Colonic mucosa (tissue), 4 donors: Measurements from ENCODE around the gene IPP. TPM values are rescaled to one million over a fixed set of nuclear protein-coding genes. Genes with fewer than 3 reads are reported as not detected.
"Not testable (repeated sequence)": the region's sequence is repeated elsewhere in the genome, so short reads cannot be mapped to it uniquely, and the experiment has no call there.

Experiments
- DNase-seq: peaks from one replicate; pipeline ENCODE4 v3.0.0-alpha.2; 2020
- H3K27ac ChIP-seq: fragments of 200-600 bp; one replicate; pipeline ENCODE4 v1.8.0; 2021
- H3K27me3 ChIP-seq: fragments of 200-600 bp; one replicate; pipeline ENCODE4 v1.8.0; 2021
- H3K36me3 ChIP-seq: fragments of 200-600 bp; one replicate; pipeline ENCODE4 v1.8.0; 2021
- H3K4me1 ChIP-seq: fragments of 200-600 bp; one replicate; pipeline ENCODE4 v1.8.0; 2021; ENCODE audit warnings: mild to moderate bottlenecking
- H3K4me3 ChIP-seq: fragments of 200-600 bp; one replicate; pipeline ENCODE4 v1.8.0; 2021
- H3K9ac ChIP-seq, 2 donors: one replicate each; pipeline ENCODE4 v1.7.0; 2013; ENCODE audit warnings: control low read depth in 2 of 2, low read depth in 2 of 2, low read length in 2 of 2
- H3K9me3 ChIP-seq: fragments of 200-600 bp; one replicate; pipeline ENCODE4 v1.8.0; 2021
- intact Hi-C: fragments of 100-400 bp; cut with DNase I; formaldehyde crosslinking; loops from one replicate; pipeline ENCODE4 v1.14.1; 2022
- total RNA-seq, 2 donors: library from RNA; stranded (reverse); fragmentation: NEBNext Ultra II Directional in 1 of 2; extraction: Animal tissue kit (Norgen Biotek cat#: 25700) in 1 of 2; gene quantifications; one replicate each; pipeline ENCODE4 v1.2.1, GENCODE V29; 2021
- TF ChIP-seq, protein P1 (sequence below): fragments of 200-600 bp; IDR thresholded peaks from one replicate; pipeline ENCODE4 v1.8.0; 2022; ENCODE audit warnings: antibody characterized with exemption, mild to moderate bottlenecking
- donor health status: healthy.
- donor health status: DM: no; HTN: no; CAD: no.
- donor health status: DM: no; HTN: no; CAD: no.

The IPP gene
- total RNA-seq, 2 donors from 2014 or later = 17.7 to 19.2 TPM

DNA sequence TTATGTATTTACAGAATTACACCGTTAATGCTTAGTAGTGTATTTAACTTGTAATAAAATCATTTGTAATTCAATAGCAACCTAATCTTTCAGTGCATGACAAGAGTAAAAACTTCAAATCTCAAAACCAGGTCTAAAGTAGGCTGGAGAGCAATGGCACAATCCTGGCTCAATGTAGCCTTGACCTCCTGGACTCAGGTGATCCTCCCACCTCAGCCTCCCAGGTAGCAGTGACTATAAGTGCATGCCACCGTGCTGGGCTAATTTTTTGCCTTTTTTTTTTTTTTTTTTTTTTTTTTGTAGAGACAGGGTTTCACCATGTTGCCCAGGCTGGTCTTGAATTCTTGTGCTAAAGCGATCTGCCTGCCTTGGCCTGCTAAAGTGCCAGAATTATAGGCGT lies 11.3 kb downstream of the IPP start:
- TF ChIP-seq, protein P1, sequence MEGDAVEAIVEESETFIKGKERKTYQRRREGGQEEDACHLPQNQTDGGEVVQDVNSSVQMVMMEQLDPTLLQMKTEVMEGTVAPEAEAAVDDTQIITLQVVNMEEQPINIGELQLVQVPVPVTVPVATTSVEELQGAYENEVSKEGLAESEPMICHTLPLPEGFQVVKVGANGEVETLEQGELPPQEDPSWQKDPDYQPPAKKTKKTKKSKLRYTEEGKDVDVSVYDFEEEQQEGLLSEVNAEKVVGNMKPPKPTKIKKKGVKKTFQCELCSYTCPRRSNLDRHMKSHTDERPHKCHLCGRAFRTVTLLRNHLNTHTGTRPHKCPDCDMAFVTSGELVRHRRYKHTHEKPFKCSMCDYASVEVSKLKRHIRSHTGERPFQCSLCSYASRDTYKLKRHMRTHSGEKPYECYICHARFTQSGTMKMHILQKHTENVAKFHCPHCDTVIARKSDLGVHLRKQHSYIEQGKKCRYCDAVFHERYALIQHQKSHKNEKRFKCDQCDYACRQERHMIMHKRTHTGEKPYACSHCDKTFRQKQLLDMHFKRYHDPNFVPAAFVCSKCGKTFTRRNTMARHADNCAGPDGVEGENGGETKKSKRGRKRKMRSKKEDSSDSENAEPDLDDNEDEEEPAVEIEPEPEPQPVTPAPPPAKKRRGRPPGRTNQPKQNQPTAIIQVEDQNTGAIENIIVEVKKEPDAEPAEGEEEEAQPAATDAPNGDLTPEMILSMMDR = no peak
- H3K9ac ChIP-seq = no peak overlapping the region
- no peaks in the 10 kb centered on the region for H3K9me3 ChIP-seq
- no peaks in the 10 kb centered on the region for H3K27me3 ChIP-seq
- H3K27ac ChIP-seq = no peak overlapping the region
- DNase-seq = no peak
- no peaks in the 10 kb centered on the region for H3K36me3 ChIP-seq
- intact Hi-C loops = no loop called here
- H3K4me1 ChIP-seq = no peaks in the 10 kb centered on the region
- H3K4me3 ChIP-seq = no peak overlapping the region

DNA sequence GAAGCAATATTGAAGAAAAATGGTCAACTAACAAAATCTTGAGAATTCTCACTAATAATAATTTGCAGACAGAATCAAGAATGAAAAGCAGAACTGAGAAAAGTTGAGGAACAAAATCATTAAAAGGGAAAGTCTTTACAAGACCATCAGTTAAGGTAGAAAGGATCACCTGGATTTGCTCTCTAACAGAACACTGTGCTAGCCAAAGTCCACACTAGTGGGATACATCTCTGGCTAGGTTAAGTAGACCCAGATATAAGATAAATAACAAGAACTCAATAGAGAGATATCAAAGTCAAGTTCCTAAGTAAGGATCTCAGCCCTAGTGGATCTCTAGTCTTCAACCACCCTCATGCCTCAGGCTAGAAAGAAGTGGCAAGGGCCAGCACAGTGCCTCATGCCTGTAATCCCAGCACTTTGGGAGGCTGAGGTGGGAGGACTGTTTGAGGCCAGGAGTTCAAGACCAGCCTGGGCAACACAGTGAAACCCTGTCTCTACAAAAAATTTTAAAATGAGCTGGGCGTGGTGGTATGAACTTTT lies 19.6 kb downstream of the IPP start:
- Histone ChIP-seq H3K9ac (no peak overlapping the region), H3K4me1 (no peaks in the 10 kb centered on the region), H3K27ac (no peak overlapping the region), H3K27me3 (no peaks in the 10 kb centered on the region), H3K4me3 (no peak overlapping the region), H3K9me3 (no peaks in the 10 kb centered on the region), H3K36me3 (no peaks in the 10 kb centered on the region)
- DNase-seq = no peak
- intact Hi-C loops = no loop called here
- TF ChIP-seq, protein P1 = no peak

DNA sequence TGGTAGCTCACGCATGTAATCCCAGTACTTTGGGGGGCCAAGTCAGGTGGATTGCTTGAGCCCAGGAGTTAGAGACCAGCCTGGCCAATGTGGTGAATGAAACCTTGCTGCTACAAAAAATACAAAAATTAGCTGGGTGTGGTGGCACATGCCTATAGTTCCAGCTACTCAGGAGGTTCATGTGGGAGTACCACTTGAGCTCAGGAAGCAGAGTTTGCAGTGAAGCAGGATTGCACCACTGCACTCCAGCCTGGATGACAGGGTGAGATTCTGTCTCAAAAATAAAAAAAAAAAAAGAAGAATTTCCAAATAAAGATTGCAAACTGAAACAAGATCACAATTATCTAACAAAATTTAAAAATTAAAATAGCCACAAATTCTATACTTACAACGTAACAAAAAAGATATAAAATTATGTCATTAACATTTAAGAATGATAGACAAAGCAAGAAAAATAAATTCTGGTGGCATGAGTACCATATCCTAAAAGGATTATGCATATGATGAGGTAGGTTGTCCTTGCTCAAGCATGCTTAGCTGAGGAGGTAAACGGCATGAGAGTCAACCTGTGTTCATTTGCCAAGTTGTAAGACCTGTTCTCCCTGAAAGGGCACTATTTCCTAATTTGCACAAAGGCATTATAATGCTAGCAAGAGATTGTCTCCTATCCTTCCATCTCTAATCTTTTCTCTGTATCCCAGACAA lies 20.2 kb downstream of the IPP start:
- no peak overlapping the region for H3K4me3 ChIP-seq
- intact Hi-C loops = no loop called here
- DNase-seq = no peak

DNA sequence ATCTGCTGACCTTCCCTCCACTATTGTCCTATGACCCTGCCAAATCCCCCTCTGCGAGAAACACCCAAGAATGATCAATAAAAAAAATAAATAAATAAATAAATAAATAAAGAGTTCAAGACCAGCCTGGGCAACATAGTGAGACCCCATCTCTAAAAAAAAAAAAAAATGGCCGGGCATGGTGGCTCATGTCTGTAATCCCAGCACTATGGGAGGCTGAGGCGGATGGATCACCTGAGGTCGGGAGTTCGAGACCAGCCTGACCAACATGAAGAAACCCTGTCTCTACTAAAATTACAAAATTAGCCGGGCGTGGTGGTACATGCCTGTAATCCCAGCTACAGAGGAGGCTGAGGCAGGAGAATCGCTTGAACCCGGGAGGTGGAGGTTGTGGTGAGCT lies 24.4 kb downstream of the IPP start:
- H3K9me3 ChIP-seq, intact Hi-C loops, DNase-seq, H3K9ac ChIP-seq, H3K27me3 ChIP-seq, H3K27ac ChIP-seq, H3K4me1 ChIP-seq, H3K4me3 ChIP-seq, H3K36me3 ChIP-seq: not testable (repeated sequence)

More for the DNA sequence above, 20.2 kb downstream of the IPP start:
- no peaks in the 10 kb centered on the region for H3K27me3 ChIP-seq
- no peaks in the 10 kb centered on the region for H3K4me1 ChIP-seq
- no peak overlapping the region for H3K27ac ChIP-seq
- TF ChIP-seq, protein P1 = no peak
- H3K9me3 ChIP-seq = no peaks in the 10 kb centered on the region
- H3K9ac ChIP-seq = no peak overlapping the region
- H3K36me3 ChIP-seq = no peaks in the 10 kb centered on the region

DNA sequence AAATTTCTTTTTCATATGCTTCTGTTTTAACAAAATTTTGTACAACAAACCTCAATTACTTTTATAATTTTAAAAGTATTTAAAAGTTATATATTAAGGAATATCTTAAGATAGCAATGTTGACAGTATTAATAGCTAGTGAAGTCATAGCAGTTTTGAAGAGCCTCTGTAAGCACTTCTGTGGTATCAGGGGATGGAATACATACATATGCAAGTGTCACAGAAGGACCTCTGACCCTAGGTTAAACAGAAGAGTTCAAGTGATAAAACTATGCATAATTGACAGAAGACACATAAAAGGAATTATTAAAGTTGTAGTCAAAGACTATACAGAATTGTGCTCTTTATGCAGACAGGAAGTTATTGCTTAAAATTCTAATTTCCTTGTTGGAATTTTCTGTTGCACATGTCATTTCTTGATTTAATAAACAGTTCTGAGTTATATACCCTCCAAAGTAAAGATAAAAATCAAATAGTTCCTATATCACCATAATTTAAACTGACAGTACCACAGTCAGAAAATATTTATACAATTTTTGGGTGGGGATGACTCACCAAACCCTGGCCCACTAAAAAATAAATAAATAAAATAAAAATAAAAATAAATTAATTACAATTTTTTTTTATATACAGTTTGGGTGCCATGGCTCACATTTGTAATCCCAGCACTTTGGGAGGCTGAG lies 27.1 kb downstream of the IPP start:
- DNase-seq = no peak
- H3K9me3 ChIP-seq = no peaks in the 10 kb centered on the region
- peaks cover 5% of the 10 kb centered on the region for H3K36me3 ChIP-seq
- no peak overlapping the region for H3K9ac ChIP-seq
- no peaks in the 10 kb centered on the region for H3K27me3 ChIP-seq
- TF ChIP-seq, protein P1 = no peak
- no peak overlapping the region for H3K4me3 ChIP-seq
- H3K27ac ChIP-seq = no peak overlapping the region
- no peaks in the 10 kb centered on the region for H3K4me1 ChIP-seq
- intact Hi-C loops = no loop called here

DNA sequence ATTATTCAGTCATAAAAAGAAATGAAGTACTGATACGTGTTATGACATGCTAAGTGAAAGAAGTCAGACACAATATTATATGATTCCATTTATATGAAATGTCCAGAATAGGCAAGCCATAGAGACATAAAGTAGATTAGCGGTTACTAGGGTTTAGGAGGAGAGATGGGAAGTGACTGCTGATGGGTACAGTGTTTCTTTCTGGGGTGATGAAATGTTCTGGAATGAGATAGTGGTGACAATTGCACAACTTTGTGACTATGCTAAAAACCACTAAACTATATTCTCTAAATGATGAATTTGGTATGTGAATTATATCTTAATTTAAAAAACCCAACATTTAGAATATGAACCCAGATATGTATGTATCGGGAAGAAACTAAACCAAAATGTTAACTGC lies 27.6 kb downstream of the IPP start:
- Histone ChIP-seq H3K9me3 (no peaks in the 10 kb centered on the region), H3K4me3 (no peak overlapping the region), H3K27me3 (no peaks in the 10 kb centered on the region), H3K9ac (no peak overlapping the region), H3K36me3 (peaks cover 5% of the 10 kb centered on the region), H3K27ac (no peak overlapping the region), H3K4me1 (no peaks in the 10 kb centered on the region)
- intact Hi-C loops = no loop called here
- TF ChIP-seq, protein P1 = no peak
- DNase-seq = no peak
